NOMO-1 (cell line): Measurements from ENCODE around the gene CENPQ.
A peak's percentile ranks its signal among the peaks of the same experiment; 100 is the strongest.

ENCODE experiments used
- DNase-seq, 2 experiments: peaks; one replicate each; lab custom pipeline; 2025; ENCODE audit not compliant: unreplicated experiment in 2 of 2; lab: John Stamatoyannopoulos, UW

CENPQ gene

DNA sequence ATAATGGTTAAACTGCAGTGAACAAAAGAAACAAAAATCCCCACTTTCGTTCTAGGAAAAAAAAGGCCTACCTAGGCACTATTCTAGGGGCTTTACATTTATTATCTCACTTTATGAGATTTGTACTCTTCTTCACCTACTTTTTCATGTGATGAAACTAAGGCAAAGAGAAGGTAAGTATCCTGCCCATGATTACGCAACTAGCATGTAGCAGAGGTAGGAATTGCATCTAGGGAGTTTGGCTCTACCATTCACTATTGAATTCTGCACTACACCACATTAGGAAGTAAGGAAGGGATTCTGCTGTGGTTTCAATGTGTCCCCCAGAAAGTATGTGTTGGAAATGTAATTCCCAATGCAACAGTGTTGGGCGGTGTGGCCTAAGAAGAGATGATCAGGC is 75.9 kb downstream of the CENPQ start:
- DNase-seq: no peak

GRCh38 chr6:49540614-49541013 is 77.4 kb downstream of the CENPQ start:
- DNase-seq: no peak

DNA sequence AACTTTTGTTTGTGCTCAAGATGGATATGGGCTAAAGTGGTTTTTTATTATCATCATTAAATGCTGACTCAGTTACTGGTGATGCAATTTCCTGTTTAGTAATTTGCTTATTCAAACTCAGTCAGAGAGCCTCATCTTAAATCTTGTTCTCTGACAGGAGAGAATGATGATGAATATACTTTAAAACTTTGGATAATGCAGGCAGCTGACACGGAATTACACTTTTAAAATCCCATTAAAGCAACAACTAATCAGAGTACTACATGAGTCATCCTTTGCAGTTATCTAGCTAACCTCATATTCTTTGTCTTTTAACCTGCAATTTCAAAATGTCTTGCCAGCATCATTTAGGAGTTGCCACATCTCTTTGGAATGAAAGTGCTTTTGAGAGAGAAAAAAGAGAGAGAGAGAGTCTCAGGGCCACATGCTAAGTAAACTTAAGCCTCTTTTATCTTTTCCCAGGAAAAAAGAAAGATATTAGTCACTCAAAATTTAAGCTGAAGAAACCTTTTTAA is 78.1 kb downstream of the CENPQ start:
- peak; percentile 9 to 74 for DNase-seq

- no peak for DNase-seq
These were observed 78.8 kb downstream of the CENPQ start for GRCh38 chr6:49541936-49542335.
